Natural killer cell (primary cell): ENCODE results near the gene TMEM35A. TPM values are rescaled to one million over a fixed set of nuclear protein-coding genes. Genes with fewer than 3 reads are reported as not detected.

Experiments
- ATAC-seq, 3 donors: fragments of 150-1000 bp in 2 of 3; fragments of 200-7000 bp in 1 of 3; cut with Tn5 transposase; 1 replicate in 1 of 3; 2 replicates in 2 of 3; pipeline ENCODE4 v1.10.0; 2021; ENCODE audit warnings: mild to moderate bottlenecking in 2 of 3, moderate library complexity in 2 of 3
- DNase-seq, 2 donors: peaks; one replicate each; pipeline versions ENCODE4 v3.0.0 to v3.0.0-alpha.2; 2013 to 2021; ENCODE audit warnings: mixed read lengths in 1 of 2
- H3K27ac ChIP-seq: one replicate; pipeline ENCODE4 v1.5.1; 2013; ENCODE audit warnings: mild to moderate bottlenecking, low read length
- H3K27me3 ChIP-seq: one replicate; pipeline ENCODE4 v1.6.1; 2013; ENCODE audit warnings: low read length; ENCODE audit not compliant: control insufficient read depth, insufficient read depth
- H3K36me3 ChIP-seq: one replicate; pipeline ENCODE4 v1.6.1; 2013; ENCODE audit warnings: low read length; ENCODE audit not compliant: control insufficient read depth, insufficient read depth
- H3K4me1 ChIP-seq: one replicate; pipeline ENCODE4 v1.6.1; 2013; ENCODE audit warnings: low read length; ENCODE audit not compliant: control insufficient read depth, insufficient read depth
- H3K4me3 ChIP-seq: one replicate; pipeline ENCODE4 v1.5.1; 2013; ENCODE audit warnings: low read length
- H3K9me3 ChIP-seq: one replicate; pipeline ENCODE4 v1.6.1; 2013; ENCODE audit warnings: low read length; ENCODE audit not compliant: control insufficient read depth, insufficient read depth
- H3K27ac Mint-ChIP-seq, 2 donors: one replicate each; pipeline ENCODE4 v1.8.0; 2022; ENCODE audit warnings: mild to moderate bottlenecking in 2 of 2, mixed read lengths in 2 of 2, moderate library complexity in 1 of 2
- H3K27me3 Mint-ChIP-seq, 2 donors: one replicate each; pipeline ENCODE4 v1.8.0; 2022; ENCODE audit warnings: low read depth in 2 of 2, mixed read lengths in 2 of 2
- H3K36me3 Mint-ChIP-seq: one replicate; pipeline ENCODE4 v1.8.0; 2022; ENCODE audit warnings: mixed read lengths
- H3K4me1 Mint-ChIP-seq, 2 donors: one replicate each; pipeline ENCODE4 v1.8.0; 2022; ENCODE audit warnings: mixed read lengths in 2 of 2
- H3K4me3 Mint-ChIP-seq: one replicate; pipeline ENCODE4 v1.8.0; 2022; ENCODE audit warnings: mild to moderate bottlenecking, moderate library complexity, mixed read lengths
- H3K9me3 Mint-ChIP-seq, 2 donors: one replicate each; pipeline ENCODE4 v1.8.0; 2022; ENCODE audit warnings: mixed read lengths in 2 of 2
- CTCF ChIP-seq: fragments of 200-600 bp; IDR thresholded peaks from one replicate; pipeline ENCODE4 v1.8.0; 2022; ENCODE audit warnings: antibody characterized with exemption
- WGBS: methylation state at CpG from one replicate; pipeline ENCODE4 v1.1.7; 2013; ENCODE audit warnings: missing lambda C conversion rate; ENCODE audit not compliant: insufficient coverage; 5-methylcytosine and 5-hydroxymethylcytosine counted together
- intact Hi-C: fragments of 100-400 bp; cut with micrococcal nuclease; formaldehyde crosslinking; loops from one replicate; pipeline ENCODE4 v1.14.2; 2022
- total RNA-seq, 4 donors: library from RNA; stranded (reverse); fragments of 120-200 nt in 1 of 4; gene quantifications; one replicate each; pipeline versions ENCODE4 v1.2.3 to v1.2.4, GENCODE V29; 2013 to 2022

TMEM35A gene
- total RNA-seq, 3 donors from 2014 or later (not counting 1 experiment from before 2014, with no cell fraction given), result not detected

- DNase-seq (no peak), ATAC-seq (no peak)
- Mint-ChIP-seq H3K4me3 (no peak overlapping the region), H3K4me1 (peaks cover 0 to 3% of the 10 kb centered on the region in 2 donors), H3K36me3 (no peaks in the 10 kb centered on the region), H3K27ac (no peak overlapping the region), H3K27me3 (peaks cover 14 to 43% of the 10 kb centered on the region in 2 donors), H3K9me3 (no peaks in the 10 kb centered on the region)
- no peak overlapping the region for H3K27ac ChIP-seq
- no peak overlapping the region for H3K4me3 ChIP-seq
- H3K27me3 ChIP-seq, result peaks cover 3% of the 10 kb centered on the region
- H3K9me3 ChIP-seq, result no peaks in the 10 kb centered on the region
- H3K4me1 ChIP-seq, result peaks cover 4% of the 10 kb centered on the region
- intact Hi-C loops, result no loop called here
- 59% methylated on average over 2 of the region's 3 CpGs for WGBS
- TF ChIP-seq CTCF, result no peak
- H3K36me3 ChIP-seq, result no peaks in the 10 kb centered on the region
Measured at GRCh38 chrX:101080326-101081124, 1.8 kb downstream of the TMEM35A start.

GRCh38 chrX:101081231-101081630, 2.6 kb downstream of the TMEM35A start:
- Mint-ChIP-seq H3K27ac (no peak overlapping the region), H3K4me3 (no peak overlapping the region), H3K4me1 (peaks cover 0 to 3% of the 10 kb centered on the region in 2 donors), H3K36me3 (no peaks in the 10 kb centered on the region), H3K27me3 (peaks cover 14 to 43% of the 10 kb centered on the region in 2 donors), H3K9me3 (no peaks in the 10 kb centered on the region)
- H3K4me3 ChIP-seq, result no peak overlapping the region
- no peaks in the 10 kb centered on the region for H3K36me3 ChIP-seq
- intact Hi-C loops, result no loop called here
- H3K27ac ChIP-seq, result no peak overlapping the region
- no peak for ATAC-seq
- TF ChIP-seq CTCF, result no peak
- H3K27me3 ChIP-seq, result peaks cover 3% of the 10 kb centered on the region
- no peak for DNase-seq
- H3K4me1 ChIP-seq, result peaks cover 4% of the 10 kb centered on the region
- H3K9me3 ChIP-seq, result no peaks in the 10 kb centered on the region
- 90% methylated on average over 3 of the region's 3 CpGs for WGBS

GRCh38 chrX:101091817-101092216, 13.1 kb downstream of the TMEM35A start:
- Histone ChIP-seq H3K4me3 (no peak overlapping the region), H3K27me3 (no peaks in the 10 kb centered on the region), H3K36me3 (no peaks in the 10 kb centered on the region), H3K9me3 (no peaks in the 10 kb centered on the region), H3K27ac (no peak overlapping the region), H3K4me1 (no peaks in the 10 kb centered on the region)
- no CpG with 5 or more reads among the region's 1 CpG for WGBS
- ATAC-seq (no peak), DNase-seq (no peak)
- Mint-ChIP-seq H3K4me1 (no peaks in the 10 kb centered on the region), H3K9me3 (no peaks in the 10 kb centered on the region), H3K27me3 (peaks cover 0 to 6% of the 10 kb centered on the region in 2 donors), H3K4me3 (no peak overlapping the region), H3K27ac (no peak overlapping the region), H3K36me3 (no peaks in the 10 kb centered on the region)
- no peak for TF ChIP-seq CTCF
- intact Hi-C loops, result no loop called here
